GM21717 (cell line): ENCODE data around the gene PRG3.

Experiments
- ATAC-seq: cut with Tn5 transposase; IDR thresholded peaks from one replicate; pipeline ENCODE4 v1.9.1; 2021; ENCODE audit warnings: mild to moderate bottlenecking, moderate library complexity; ENCODE audit not compliant: unreplicated experiment

PRG3 gene

GRCh38 chr11:57380975-57381374 lies at the start of gene PRG3:
Gene PRG3 (minus strand): TSS chr11:57381150. CDS start chr11:57380708, 442 bp downstream.
- ATAC-seq = no peak

- ATAC-seq = no peak
Measured at GRCh38 chr11:57429946-57430345, 49.0 kb upstream of the PRG3 start.

DNA sequence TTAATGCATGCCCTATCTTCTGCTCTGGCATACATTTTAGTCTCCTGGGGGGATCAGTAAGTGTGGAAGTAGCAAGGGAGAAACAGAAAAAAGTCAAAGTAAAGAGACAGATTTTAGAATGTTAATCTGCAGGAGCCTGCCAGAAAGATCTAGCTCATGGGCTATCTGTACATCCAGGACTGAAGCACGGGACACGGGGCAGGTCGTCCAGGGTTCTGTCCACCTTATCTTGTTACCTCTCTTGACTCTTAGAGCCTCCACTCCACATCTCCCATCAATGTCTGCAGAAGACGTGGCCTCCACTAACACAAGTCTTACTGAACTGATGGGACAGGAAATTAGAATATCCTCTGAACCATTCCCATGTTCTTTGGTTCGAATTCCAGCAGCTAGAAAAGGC lies 47.7 kb upstream of the PRG3 start:
- ATAC-seq = no peak

DNA sequence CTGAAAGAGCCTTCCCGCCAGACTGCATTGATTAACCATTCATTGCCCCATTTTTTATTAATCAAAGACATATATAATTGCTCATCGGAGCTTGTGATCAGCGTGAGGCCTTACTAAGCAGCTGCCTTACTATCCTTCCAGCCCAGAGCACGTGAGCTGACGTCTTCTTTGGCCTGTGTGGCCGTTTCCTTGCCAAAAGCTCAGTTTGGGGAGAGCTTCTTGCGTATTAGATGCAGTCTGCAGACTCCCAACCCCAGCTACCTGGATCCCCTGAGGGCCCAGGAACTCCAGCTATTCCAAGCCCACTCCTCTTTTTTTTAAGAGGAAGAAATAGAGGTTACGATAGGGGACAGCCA lies 46.8 kb upstream of the PRG3 start:
- ATAC-seq = no peak

DNA sequence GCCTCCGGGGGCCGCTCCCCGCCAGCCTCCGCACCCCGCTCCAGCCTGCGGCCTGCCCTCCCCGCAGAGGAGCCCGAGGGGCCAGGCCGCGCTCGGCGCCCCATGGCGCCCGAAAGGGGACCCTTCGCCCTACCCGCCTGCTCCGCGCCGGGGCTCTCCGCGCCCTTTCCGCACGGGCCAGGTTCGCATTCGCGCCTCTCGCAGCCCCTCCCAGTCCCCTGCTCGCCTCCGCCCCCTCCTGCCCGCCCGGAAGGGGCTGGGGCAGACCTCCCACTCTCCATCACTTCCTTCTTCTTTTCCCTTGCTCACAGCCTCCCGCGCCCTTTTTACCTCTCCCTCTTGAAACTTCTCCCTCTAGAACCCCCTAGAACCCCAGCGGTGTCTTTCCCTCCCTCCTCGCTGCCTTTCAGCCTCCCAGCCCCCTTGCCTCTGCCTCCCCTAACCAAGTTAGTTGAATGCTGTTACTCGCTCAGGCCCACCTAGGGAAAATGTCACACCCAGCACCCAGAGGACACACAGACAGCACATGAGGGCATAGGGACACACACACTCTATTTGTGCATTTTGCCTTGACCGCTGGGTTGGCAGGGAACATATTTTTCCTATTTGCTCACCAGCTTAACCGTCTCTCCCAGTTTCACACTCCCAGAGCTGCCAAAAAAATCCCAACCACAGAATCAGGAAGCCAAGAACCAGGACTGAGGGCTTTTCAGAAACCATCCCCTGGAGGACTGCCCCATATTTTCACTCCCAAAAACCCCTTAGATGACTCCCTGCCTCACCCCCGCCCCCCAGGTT lies 46.2 kb upstream of the PRG3 start, which contains the start of gene SLC43A3:
TSS of gene SLC43A3 (minus strand) at position 193 of the 798 bp plus-strand sequence. CDS start 949 bp downstream, outside the sequence.
- ATAC-seq = peak; percentile 58

DNA sequence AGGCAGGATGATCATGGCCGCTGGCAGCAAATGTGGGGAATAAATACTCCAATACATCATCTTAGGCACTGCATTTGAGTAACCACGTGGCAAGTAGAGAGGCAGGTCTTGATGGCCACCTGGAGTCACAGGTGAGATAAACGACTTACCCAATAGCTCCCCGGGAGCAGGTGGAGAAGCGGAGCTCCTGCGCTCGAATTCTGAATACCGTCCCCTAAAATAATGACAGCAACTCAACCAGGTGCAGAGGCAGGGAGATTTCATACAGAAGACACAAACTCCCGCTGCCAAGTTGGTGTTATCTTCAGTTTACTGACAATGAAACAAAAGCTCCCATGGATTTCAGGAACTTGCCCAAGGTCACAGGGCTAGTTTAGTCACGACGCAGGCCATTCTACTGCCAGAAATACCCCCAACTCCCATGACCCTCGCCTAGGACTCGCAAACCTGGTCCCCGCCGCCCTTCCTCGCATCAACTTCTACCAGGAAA lies 45.5 kb upstream of the PRG3 start:
- no peak for ATAC-seq

- no peak for ATAC-seq
Measured at GRCh38 chr11:57425565-57426438, 44.9 kb upstream of the PRG3 start.

DNA sequence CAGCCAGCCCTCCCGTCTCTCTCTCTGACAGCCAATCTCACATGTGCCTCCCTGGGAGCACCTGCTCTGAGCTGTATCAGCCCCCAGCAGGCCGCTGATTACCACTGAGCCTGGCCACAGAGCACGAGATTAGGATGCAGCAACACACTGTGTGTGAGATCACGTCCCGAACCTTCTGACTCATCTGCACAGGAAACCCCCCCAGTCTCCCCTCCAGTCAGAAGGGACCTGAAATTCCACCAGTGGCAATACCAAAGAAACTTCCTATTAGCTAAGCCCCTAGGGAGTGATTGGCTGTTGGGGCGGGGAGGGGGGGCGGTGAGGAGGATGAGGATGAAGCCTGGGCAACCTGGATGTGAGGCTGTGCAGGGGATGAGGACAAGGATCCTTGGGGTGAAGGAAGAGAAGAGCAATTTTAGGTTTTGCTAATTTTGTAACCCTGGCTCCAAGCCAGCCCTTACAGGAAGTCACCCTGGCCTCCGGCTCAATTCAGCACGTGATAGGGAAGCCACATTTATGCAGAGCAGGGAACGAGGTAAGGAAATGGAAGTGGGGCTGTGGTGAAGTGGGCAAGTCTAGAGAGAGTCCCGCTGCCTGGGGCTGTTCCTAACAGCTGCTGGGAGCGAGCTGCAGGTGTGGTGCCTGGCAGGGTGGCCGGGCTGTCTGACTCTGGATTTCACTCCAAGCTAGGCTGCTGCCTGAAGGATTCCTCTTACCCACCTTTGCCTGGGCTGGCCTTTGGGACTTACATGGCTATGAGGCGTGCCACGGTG lies 44.0 kb upstream of the PRG3 start:
- peak; percentile 90 for ATAC-seq

GRCh38 chr11:57424137-57424791 lies 43.3 kb upstream of the PRG3 start:
- ATAC-seq = no peak

DNA sequence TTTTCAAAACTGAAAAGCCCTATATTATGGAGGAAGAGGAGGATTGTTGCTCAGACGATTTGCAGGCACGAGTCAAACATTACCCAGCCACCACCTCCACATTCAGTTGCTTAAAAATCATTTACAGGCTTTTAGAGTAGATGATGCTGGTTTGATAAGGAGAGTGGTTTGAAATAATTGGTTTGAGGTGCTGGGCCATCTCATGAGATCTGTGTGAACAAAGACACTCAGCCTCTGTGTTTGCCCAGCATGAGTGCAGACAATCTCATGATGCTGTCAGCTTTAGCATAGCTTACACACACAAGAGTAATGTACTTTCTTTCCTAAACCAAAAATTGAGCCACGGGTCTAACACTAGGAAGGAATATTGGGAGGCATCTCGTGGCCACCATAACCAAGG lies 41.7 kb upstream of the PRG3 start:
- ATAC-seq = no peak

- no peak for ATAC-seq
Measured at GRCh38 chr11:57421805-57422204, 40.9 kb upstream of the PRG3 start.

DNA sequence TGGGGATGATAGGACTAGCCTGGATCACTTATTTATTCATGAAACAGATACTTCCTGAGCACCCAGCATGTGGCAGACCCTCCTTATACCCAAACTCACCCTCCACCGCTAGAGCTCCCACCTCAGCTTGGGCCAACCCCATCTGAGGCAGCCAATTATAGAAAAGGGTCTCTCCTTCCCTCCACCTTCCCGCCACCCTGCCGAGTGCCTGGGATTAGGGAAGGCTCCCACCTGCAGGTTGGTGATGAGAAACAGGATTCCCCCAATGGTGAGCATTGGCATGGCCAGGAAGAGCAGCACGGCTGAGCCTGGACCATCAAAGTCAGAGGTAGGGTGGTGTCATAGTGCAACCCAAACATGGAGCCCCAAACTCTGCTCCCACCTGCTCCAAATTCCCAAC lies 40.1 kb upstream of the PRG3 start:
- ATAC-seq = no peak

DNA sequence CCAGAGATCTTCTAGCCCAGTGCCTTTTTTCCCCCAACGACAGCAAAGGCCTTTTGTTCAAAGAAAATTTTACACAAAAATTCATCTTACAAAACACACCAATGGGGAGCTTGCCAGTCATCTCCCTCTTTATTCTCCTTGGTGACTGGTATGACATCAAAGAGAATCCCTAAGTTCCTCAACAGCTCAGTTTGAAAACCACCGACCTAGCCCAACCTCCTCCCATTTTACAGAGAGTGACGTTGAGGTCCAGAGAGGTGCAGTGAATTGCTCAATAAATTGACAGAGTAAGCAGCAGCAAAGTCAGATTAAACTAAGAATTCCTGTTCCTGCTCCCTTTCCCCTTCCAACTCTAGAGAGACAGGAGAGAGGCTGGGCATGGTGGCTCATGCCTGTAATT lies 38.2 kb upstream of the PRG3 start:
- no peak for ATAC-seq

DNA sequence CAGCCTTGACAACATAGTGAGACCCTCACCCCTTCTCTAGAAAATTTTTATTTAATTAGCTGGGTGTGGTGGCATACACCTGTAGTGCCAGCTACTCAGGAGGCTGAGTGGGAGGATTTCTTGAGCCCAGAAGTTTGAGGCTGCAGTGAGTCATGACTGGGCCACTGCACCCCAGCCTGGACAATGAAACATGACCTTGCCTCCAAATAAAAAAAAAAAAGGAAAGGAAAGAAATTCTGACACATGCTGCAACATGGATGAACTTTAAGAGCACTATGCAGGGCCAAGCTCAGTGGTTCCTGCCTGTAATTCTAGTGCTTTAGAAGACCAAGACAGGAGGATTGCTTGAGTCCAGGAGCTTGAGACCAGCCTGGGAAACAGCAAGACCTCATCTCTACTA lies 37.2 kb upstream of the PRG3 start:
- ATAC-seq = no peak

DNA sequence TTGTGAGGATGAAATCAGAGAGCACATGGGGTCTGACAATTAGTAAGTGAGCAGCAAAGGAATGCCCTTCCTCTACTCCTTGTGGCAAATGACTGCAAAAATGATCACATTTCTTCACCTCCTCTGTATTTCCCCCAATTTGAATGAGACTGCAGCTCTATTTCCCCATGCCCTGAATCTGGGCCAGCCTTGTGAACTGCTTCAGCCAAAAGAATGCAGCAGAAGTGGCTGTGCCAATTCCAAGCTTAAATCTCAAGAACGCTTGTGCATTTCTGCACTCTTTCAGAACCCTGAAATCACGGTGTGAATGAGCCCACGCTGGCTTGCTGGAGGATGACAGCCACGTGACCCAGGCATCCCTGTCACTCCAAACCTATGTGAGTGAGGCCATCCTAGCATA lies 36.1 kb upstream of the PRG3 start:
- no peak for ATAC-seq

DNA sequence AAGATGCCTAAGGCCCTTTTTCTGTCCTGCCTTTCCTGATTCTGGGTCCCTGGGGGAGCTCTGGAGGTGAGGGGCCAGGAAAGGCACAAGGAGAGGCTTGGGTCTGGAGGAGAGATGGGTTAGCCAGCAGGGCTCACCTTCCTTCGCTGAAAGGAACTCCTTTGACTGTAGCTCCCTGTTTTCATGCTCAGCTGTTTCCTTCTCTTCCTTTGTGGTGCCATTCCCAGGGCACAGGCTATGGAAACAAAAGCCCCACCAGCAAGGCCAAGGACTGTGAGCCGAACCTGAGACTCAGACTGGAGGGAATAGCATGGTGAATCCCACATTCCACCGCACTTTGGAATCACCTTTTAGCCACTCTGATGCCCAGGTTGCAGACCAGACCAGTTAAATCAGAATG lies 35.5 kb upstream of the PRG3 start:
- no peak for ATAC-seq

- ATAC-seq = no peak
Measured at GRCh38 chr11:57414612-57415212, 33.8 kb upstream of the PRG3 start.

DNA sequence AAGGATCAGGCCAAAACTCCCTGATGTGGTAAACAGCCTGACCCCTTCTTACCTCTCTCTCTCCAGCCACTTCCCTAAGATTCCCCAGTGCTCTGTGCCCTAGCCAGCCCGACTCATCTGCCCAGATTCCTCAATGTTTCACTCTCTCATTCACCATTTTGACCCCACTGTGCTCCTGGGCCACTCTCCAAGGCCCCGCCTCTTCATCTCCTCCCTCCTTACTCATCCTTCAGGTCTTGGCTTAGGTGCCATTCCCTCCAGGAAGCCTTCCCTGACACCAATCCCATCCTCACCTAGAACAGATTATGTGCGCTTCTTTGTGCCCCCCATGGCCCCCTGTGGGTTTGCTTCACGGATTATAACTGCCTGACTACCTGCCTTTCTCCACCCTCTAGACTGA lies 32.7 kb upstream of the PRG3 start:
- ATAC-seq = no peak

DNA sequence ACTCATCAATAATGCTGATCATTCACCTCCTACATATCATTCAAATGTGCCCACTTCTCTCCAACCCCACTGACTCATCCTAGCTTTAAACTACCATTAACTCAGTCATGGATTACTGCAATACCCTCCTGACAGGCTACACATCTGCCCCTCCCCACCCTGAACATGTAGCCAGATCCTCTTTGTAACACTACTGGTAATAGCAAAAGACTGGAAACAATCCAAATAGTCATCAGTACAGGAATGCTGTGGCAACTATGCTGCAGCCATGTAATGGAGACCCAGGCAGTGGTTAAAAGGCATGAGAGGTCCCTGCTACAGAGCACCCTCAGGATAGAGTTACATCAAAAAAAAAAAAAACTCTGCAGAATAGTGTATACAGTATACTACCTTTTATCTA lies 29.3 kb upstream of the PRG3 start:
- no peak for ATAC-seq
